Lower leg skin (tissue), 4 donors: ENCODE data around the gene PACSIN2. TPM values are rescaled to one million over a fixed set of nuclear protein-coding genes. Genes with fewer than 3 reads are reported as not detected.

Experiments
- DNase-seq, 2 donors: peaks; one replicate each; pipeline ENCODE4 v3.0.0-alpha.2; 2019; ENCODE audit warnings: low spot score in 2 of 2
- H3K4me3 ChIP-seq: fragments of 200-600 bp; sonication (generic); 2 replicates; pipeline ENCODE4 v1.5.1; 2017; ENCODE audit warnings: mild to moderate bottlenecking, low read depth; ENCODE audit not compliant: poor library complexity, severe bottlenecking
- POLR2A ChIP-seq, 2 donors: fragments of 450-650 bp; IDR thresholded peaks; one replicate each; pipeline ENCODE4 v1.6.1; 2016 to 2017; ENCODE audit warnings: antibody characterized with exemption in 2 of 2, mild to moderate bottlenecking in 1 of 2, moderate library complexity in 1 of 2
- WGBS, 2 donors: methylation state at CpG; one replicate each; pipeline ENCODE4 v1.1.5; 2018; 5-methylcytosine and 5-hydroxymethylcytosine counted together
- intact Hi-C: fragments of 100-400 bp; cut with DNase I; formaldehyde crosslinking; loops from one replicate; pipeline ENCODE4 v1.15.0; 2023; ENCODE audit warnings: low total_unique reads
- total RNA-seq, 4 donors: library from RNA; depleted of rRNA; stranded (reverse); fragments of >200 nt; gene quantifications; one replicate each; pipeline ENCODE4 v1.1.0, GENCODE V29; 2016
- TF ChIP-seq, protein P1 (sequence below), 3 donors: fragments of 450-650 bp; IDR thresholded peaks; one replicate each; pipeline ENCODE4 v1.5.1; 2016; ENCODE audit warnings: antibody characterized with exemption in 3 of 3, mild to moderate bottlenecking in 3 of 3, moderate library complexity in 2 of 3

PACSIN2 gene
- total RNA-seq, 4 donors from 2014 or later: 46.3 to 88.8 (median 58.2) TPM

DNA sequence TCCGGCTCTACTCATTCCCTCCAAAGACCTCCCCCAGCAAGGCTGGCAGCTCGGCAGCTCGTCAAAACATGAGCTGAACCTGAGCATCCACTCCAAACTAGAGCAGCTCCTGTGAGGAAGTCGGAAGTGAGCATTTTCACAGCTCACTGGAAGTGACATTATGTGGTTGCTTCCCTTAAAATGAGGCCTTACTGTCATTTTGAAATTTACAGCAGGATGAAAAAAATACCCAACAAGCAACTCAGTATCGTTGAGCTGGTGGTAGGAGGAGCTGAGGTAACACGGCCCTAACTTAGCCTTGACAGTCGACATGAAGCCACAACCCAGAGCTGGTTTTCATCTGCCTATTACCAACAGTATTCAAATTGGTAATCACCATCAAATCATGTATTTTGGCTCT lies 119.9 kb downstream of the PACSIN2 start:
- DNase-seq: no peak
- H3K4me3 ChIP-seq: no peak overlapping the region
- 46 to 57% methylated on average over 7 of the region's 7 CpGs for whole genome bisulfite sequencing, 2 donors
- intact Hi-C loops: no loop called here
- TF ChIP-seq, protein P1, sequence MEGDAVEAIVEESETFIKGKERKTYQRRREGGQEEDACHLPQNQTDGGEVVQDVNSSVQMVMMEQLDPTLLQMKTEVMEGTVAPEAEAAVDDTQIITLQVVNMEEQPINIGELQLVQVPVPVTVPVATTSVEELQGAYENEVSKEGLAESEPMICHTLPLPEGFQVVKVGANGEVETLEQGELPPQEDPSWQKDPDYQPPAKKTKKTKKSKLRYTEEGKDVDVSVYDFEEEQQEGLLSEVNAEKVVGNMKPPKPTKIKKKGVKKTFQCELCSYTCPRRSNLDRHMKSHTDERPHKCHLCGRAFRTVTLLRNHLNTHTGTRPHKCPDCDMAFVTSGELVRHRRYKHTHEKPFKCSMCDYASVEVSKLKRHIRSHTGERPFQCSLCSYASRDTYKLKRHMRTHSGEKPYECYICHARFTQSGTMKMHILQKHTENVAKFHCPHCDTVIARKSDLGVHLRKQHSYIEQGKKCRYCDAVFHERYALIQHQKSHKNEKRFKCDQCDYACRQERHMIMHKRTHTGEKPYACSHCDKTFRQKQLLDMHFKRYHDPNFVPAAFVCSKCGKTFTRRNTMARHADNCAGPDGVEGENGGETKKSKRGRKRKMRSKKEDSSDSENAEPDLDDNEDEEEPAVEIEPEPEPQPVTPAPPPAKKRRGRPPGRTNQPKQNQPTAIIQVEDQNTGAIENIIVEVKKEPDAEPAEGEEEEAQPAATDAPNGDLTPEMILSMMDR (IDR thresholded peaks at IDR 0.05): no peak
- no peak for TF ChIP-seq POLR2A (IDR thresholded peaks at IDR 0.05)

DNA sequence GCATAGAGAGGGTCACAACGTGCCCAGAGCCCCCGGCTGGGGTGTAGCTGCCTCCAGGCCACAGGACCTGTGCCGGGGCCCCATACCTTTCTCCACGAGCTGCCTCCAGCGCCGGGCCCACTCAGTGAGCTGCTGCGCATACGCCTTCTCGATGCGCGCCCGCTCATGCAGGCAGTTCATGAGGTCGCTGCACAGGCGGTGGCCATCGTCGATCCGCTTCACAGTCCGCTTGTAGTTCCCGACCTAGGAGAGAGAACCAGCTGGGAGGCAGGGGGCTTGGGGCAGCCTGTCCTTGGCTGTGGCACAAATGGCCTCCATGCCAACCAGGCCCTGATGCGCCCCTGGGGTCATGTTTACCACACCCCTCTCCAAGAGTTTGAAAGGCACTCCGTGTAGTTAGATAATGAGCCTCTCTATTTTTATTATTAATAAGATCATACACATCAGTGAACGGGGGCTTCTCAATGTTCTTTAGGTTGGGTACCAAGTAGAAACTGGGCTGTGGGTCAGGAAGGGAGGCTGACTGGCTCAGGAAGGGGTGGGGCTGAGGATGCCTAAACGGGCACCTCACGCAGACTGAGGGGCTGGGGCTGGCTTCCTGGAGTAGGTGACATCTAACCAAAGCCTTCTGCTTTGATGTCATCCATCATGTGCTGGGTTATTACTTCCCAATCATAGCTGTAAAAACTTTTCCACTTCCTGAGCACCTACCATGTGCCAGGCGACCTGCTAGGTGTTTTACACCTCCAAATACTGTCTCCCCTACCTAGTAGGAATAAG lies 121.4 kb downstream of the PACSIN2 start:
- TF ChIP-seq, protein P1 (IDR thresholded peaks at IDR 0.05): no peak
- no peak for TF ChIP-seq POLR2A (IDR thresholded peaks at IDR 0.05)
- H3K4me3 ChIP-seq: no peak overlapping the region
- WGBS, 2 donors: 76 to 92% methylated on average over 17 to 21 of the region's 25 CpGs
- intact Hi-C loops: no loop called here
- no peak for DNase-seq

DNA sequence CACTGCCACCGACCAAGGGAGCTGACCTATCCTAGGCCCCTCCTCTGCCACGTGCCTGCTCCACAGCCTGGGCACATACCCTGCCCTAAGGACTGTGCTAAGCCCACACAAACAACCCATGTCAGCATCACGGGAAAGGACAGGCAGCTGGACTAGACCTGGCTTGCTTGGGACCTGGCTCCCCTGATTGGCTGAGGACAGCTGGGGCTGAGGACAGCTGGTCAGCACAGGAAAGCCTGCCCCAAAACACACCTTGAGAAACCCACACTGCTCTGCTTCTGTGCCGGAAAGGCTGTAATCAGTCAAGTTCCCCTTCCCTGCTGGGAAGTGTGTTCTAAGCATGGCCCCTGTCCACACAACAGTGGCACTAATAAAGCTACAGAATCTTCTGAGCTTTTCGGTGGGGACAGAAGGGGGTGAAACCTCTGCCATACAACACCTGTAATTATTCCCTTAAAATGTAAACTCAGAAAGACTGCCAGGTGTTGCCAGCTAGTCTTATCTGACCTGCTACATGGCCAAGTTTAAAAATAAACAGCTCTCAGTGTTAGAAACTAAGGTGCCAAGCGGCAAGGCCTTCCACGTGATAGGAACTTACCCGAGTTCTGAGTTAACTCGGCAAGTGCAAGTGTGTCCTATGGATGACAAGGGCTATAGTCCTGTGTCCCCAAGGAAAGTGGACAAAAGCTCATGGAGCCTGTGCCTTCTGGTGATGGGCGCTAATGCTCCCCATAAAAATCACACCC lies 122.2 kb downstream of the PACSIN2 start:
- TF ChIP-seq, protein P1 (IDR thresholded peaks at IDR 0.05): no peak
- no peak for TF ChIP-seq POLR2A (IDR thresholded peaks at IDR 0.05)
- 66 to 72% methylated on average over 10 of the region's 10 CpGs for WGBS, 2 donors
- DNase-seq: no peak
- intact Hi-C loops: no loop called here
- no peak overlapping the region for H3K4me3 ChIP-seq

DNA sequence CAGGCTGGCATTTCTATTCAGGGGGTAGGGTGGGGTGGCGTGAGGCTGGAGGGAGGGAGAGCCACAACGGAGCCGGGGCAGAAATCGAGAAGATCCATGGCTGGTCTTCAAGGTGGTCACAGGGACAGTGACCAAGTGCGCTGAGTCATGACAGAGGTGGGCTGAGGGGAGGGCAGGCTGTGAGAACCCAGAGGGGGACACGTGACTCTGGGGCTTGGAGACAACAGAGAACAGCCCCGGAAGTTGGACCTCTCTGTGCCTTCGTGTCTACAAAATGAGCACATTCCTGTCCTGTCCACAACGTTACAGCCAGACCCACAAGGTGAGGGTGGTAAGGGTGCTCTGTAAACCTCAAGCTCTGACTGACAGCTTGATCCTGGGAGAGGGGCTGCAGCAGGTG lies 122.8 kb downstream of the PACSIN2 start:
- no peak overlapping the region for H3K4me3 ChIP-seq
- intact Hi-C loops: no loop called here
- no peak for TF ChIP-seq POLR2A (IDR thresholded peaks at IDR 0.05)
- TF ChIP-seq, protein P1 (IDR thresholded peaks at IDR 0.05): no peak
- DNase-seq: no peak
- WGBS, 2 donors: 74 to 83% methylated on average over 9 of the region's 9 CpGs

DNA sequence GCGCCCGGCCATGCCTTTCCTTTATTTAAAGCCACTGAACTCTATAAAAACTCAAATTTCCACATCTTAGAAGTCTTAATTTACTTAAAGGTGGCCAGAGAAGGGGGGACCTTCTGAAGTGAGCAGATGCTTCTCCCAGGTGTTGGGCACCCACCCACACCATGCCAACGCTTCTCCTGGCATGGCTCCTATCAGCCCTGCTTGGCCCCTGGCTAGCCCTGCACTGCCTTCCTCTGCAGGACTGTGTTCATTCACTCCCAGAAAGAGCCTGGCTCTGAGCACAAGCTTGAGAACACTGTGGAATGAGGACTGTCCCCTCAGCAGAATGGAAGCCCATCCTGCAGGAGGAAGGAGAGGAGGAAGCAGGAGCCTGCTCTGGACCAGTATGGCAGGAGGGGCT lies 123.3 kb downstream of the PACSIN2 start:
- TF ChIP-seq, protein P1 (IDR thresholded peaks at IDR 0.05): no peak
- TF ChIP-seq POLR2A (IDR thresholded peaks at IDR 0.05): no peak
- 96 to 98% methylated on average over 3 of the region's 3 CpGs for WGBS, 2 donors
- intact Hi-C loops: no loop called here
- DNase-seq: no peak
- no peak overlapping the region for H3K4me3 ChIP-seq
